Fibroblast of skin of scalp (primary cell): ENCODE results near the gene GALR3.

Experiments
- DNase-seq: peaks from one replicate; pipeline ENCODE4 v3.0.0-alpha.2; 2013

GALR3 gene

GRCh38 chr22:37870273-37870672 lies 47.1 kb downstream of the GALR3 start:
- no peak for DNase-seq
